IPS-18c (cell line): ENCODE measurements around the gene MRC2.

Experiments used
- H3K4me3 ChIP-seq: 2 replicates; pipeline ENCODE4 v1.7.0; 2013; ENCODE audit warnings: low read depth, mild to moderate bottlenecking, low read length, moderate library complexity; ENCODE audit not compliant: insufficient read depth
- H3K9me3 ChIP-seq: one replicate; pipeline ENCODE4 v1.6.1; 2013; ENCODE audit warnings: mild to moderate bottlenecking, low read length, moderate library complexity; ENCODE audit not compliant: control insufficient read depth, insufficient read depth

Gene MRC2

GRCh38 chr17:62741290-62741689 lies 113.8 kb downstream of the MRC2 start:
- H3K4me3 ChIP-seq: no peak overlapping the region
- H3K9me3 ChIP-seq: peaks cover 2% of the 10 kb centered on the region
